IMR-90 (cell line): ENCODE measurements around the gene PRKCB. TPM values are rescaled to one million over a fixed set of nuclear protein-coding genes. Genes with fewer than 3 reads are reported as not detected.

Source experiments
- ATAC-seq: fragments of 200-7000 bp; cut with Tn5 transposase; 2 replicates; pipeline ENCODE4 v1.9.1; 2020; ENCODE audit warnings: low read depth, mild to moderate bottlenecking, moderate library complexity
- BruUV-seq: library from RNA; stranded (reverse); fragments of 400-500 nt; replicated peaks from 2 replicates; lab custom pipeline; 2021; lab: Mats Ljungman, UMichigan
- CTCF ChIA-PET: fragments of 300-600 bp; formaldehyde crosslinking; extraction: SDS; loops from one replicate; lab custom pipeline; 2021; ENCODE audit warnings: antibody characterized with exemption; lab: Yijun Ruan, JAX
- POLR2A ChIA-PET: fragments of 300-600 bp; sonication (Branson Sonifier 250); formaldehyde crosslinking; loops from one replicate; lab custom pipeline; 2022; ENCODE audit warnings: antibody characterized with exemption; ENCODE audit not compliant: unreplicated experiment; lab: Charles Lee
- DNase-seq: peaks from one replicate; pipeline ENCODE4 v3.0.0; 2013
- H2AFZ ChIP-seq: replicated peaks from 2 replicates; pipeline ENCODE3; 2013; ENCODE audit warnings: low read length, mild to moderate bottlenecking; ENCODE audit not compliant: poor library complexity
- H2AK5ac ChIP-seq: 2 replicates; pipeline ENCODE4 v1.6.1; 2013; ENCODE audit warnings: low read depth, low read length, inconsistent platforms
- H2AK9ac ChIP-seq: replicated peaks from 2 replicates; pipeline ENCODE3; 2013; ENCODE audit warnings: mild to moderate bottlenecking, low read depth, low read length, moderate library complexity; ENCODE audit not compliant: poor library complexity
- H2BK120ac ChIP-seq: 2 replicates; pipeline ENCODE4 v1.6.1; 2013; ENCODE audit warnings: low read depth, low read length, inconsistent platforms
- H2BK15ac ChIP-seq: 3 replicates; pipeline ENCODE4 v1.6.1; 2013; ENCODE audit warnings: low read depth, low read length, inconsistent platforms
- H2BK20ac ChIP-seq: 2 replicates; pipeline ENCODE4 v1.6.1; 2013; ENCODE audit warnings: low read depth, mild to moderate bottlenecking, inconsistent platforms, low read length, moderate library complexity
- H2BK5ac ChIP-seq: 2 replicates; pipeline ENCODE4 v1.6.1; 2013; ENCODE audit warnings: mild to moderate bottlenecking, low read depth, low read length, inconsistent platforms; ENCODE audit not compliant: poor library complexity, severe bottlenecking
- H3K14ac ChIP-seq: replicated peaks from 2 replicates; pipeline ENCODE4 v1.6.1; 2013; ENCODE audit warnings: low read depth, low read length, inconsistent platforms
- H3K18ac ChIP-seq: 2 replicates; pipeline ENCODE4 v1.6.1; 2013; ENCODE audit warnings: low read depth, low read length, control low read depth
- H3K23ac ChIP-seq: 2 replicates; pipeline ENCODE4 v1.6.1; 2013; ENCODE audit warnings: low read depth, low read length, inconsistent platforms
- H3K27ac ChIP-seq: 2 replicates; pipeline ENCODE4 v1.5.1; 2013; ENCODE audit warnings: mild to moderate bottlenecking, control low read depth, low read length; ENCODE audit not compliant: insufficient read depth
- H3K27me3 ChIP-seq: 2 replicates; pipeline ENCODE4 v1.6.1; 2013; ENCODE audit warnings: low read length; ENCODE audit not compliant: control insufficient read depth, insufficient read depth
- H3K36me3 ChIP-seq: 2 replicates; pipeline ENCODE4 v1.6.1; 2013; ENCODE audit warnings: low read length, mixed read lengths; ENCODE audit not compliant: control insufficient read depth, insufficient read depth
- H3K4ac ChIP-seq: 2 replicates; pipeline ENCODE4 v1.6.1; 2013; ENCODE audit warnings: low read depth, low read length, inconsistent platforms
- H3K4me1 ChIP-seq: 2 replicates; pipeline ENCODE4 v1.6.1; 2013; ENCODE audit warnings: low read length, mixed read lengths; ENCODE audit not compliant: control insufficient read depth, insufficient read depth
- H3K4me2 ChIP-seq: 2 replicates; pipeline ENCODE4 v1.6.1; 2013; ENCODE audit warnings: low read depth, mild to moderate bottlenecking, control low read depth, low read length, moderate library complexity
- H3K4me3 ChIP-seq: 2 replicates; pipeline ENCODE4 v1.5.1; 2013; ENCODE audit warnings: low read depth, mild to moderate bottlenecking, control low read depth, low read length, moderate library complexity; ENCODE audit not compliant: insufficient read depth
- H3K56ac ChIP-seq: 2 replicates; pipeline ENCODE4 v1.6.1; 2013; ENCODE audit warnings: low read length, inconsistent platforms; ENCODE audit not compliant: insufficient read depth; ENCODE audit errors: extremely low read depth
- H3K79me1 ChIP-seq, 2 experiments: 2 replicates each; pipeline ENCODE4 v1.6.1; 2013; ENCODE audit warnings: low read length in 2 of 2, inconsistent platforms in 1 of 2, low read depth in 1 of 2
- H3K9ac ChIP-seq: 2 replicates; pipeline ENCODE4 v1.6.1; 2013; ENCODE audit warnings: low read depth, low read length, control low read depth
- H3K9me1 ChIP-seq: 2 replicates; pipeline ENCODE4 v1.6.1; 2013; ENCODE audit warnings: low read length, inconsistent platforms; ENCODE audit not compliant: insufficient read depth
- H3K9me3 ChIP-seq: 2 replicates; pipeline ENCODE4 v1.6.1; 2013; ENCODE audit warnings: low read length; ENCODE audit not compliant: control insufficient read depth, insufficient read depth
- H4K20me1 ChIP-seq: 2 replicates; pipeline ENCODE4 v1.6.1; 2013; ENCODE audit warnings: low read length, inconsistent platforms; ENCODE audit not compliant: insufficient read depth
- H4K5ac ChIP-seq: 2 replicates; pipeline ENCODE4 v1.6.1; 2013; ENCODE audit warnings: mild to moderate bottlenecking, low read depth, low read length, control low read depth
- H4K8ac ChIP-seq, 2 experiments: 2 replicates each; pipeline ENCODE4 v1.6.1; 2013; ENCODE audit warnings: low read depth in 2 of 2, low read length in 2 of 2, control low read depth in 1 of 2, inconsistent platforms in 1 of 2
- H4K91ac ChIP-seq: 2 replicates; pipeline ENCODE4 v1.6.1; 2013; ENCODE audit warnings: low read depth, low read length, inconsistent platforms; ENCODE audit not compliant: insufficient read depth
- FOS ChIP-seq: fragments of 150-350 bp; IDR thresholded peaks from 2 replicates; pipeline ENCODE4 v1.6.1; 2016; ENCODE audit warnings: low read depth, low read length
- MAFK ChIP-seq: IDR thresholded peaks from 2 replicates; pipeline ENCODE4 v1.6.1; 2012; ENCODE audit warnings: low read depth, low read length, improper control_type of control experiment
- NFE2L2 ChIP-seq: fragments of 150-350 bp; IDR thresholded peaks from 2 replicates; pipeline ENCODE4 v1.6.1; 2016; ENCODE audit warnings: low read depth, mild to moderate bottlenecking, low read length
- RFX5 ChIP-seq: IDR thresholded peaks from 2 replicates; pipeline ENCODE4 v1.8.0; 2012; ENCODE audit warnings: low read depth, mild to moderate bottlenecking, low read length, moderate library complexity
- SMC3 ChIP-seq: fragments of 150-350 bp; IDR thresholded peaks from 2 replicates; pipeline ENCODE4 v1.6.1; 2016; ENCODE audit warnings: low read depth, mild to moderate bottlenecking, antibody characterized with exemption, low read length, moderate library complexity
- USF2 ChIP-seq: fragments of 150-350 bp; IDR thresholded peaks from 2 replicates; pipeline ENCODE4 v1.6.1; 2017; ENCODE audit warnings: mild to moderate bottlenecking, antibody characterized with exemption, low read length, low read depth
- WGBS, 2 experiments: methylation state at CpG; one replicate each; pipeline versions ENCODE4 v1.1.5 to v1.1.7; 2013; ENCODE audit warnings: missing lambda C conversion rate in 2 of 2; ENCODE audit not compliant: insufficient read length in 1 of 2; ENCODE audit errors: extremely low coverage in 2 of 2; 5-methylcytosine and 5-hydroxymethylcytosine counted together
- dilution Hi-C: fragments of 300-500 bp; cut with HindIII; formaldehyde crosslinking; loops from one replicate; pipeline ENCODE4 v1.14.3; 2018; ENCODE audit warnings: low sequenced_read_pairs; ENCODE audit not compliant: unreplicated experiment
- in situ Hi-C: fragments of 300-500 bp; cut with MboI; formaldehyde crosslinking; loops from 3 replicates; pipeline ENCODE4 v1.14.3; 2019; ENCODE audit warnings: low sequenced_read_pairs, inconsistent platforms, mixed read lengths
- intact Hi-C: fragments of 100-400 bp; cut with micrococcal nuclease; formaldehyde crosslinking; loops from 2 replicates; pipeline ENCODE4 v1.10.0; 2022
- polyA plus RNA-seq, 3 experiments: library from polyadenylated mRNA; depleted of rRNA; stranded (reverse); fragments of >200 nt; gene quantifications; 2 replicates each; pipeline ENCODE4 v1.2.3, GENCODE V29; 2012; ENCODE audit warnings: low replicate concordance in 1 of 3
- total RNA-seq: library from RNA; depleted of rRNA; stranded (reverse); fragments of >200 nt; gene quantifications from 2 replicates; pipeline ENCODE4 v1.2.3, GENCODE V29; 2012

Gene PRKCB
- total and polyA plus RNA-seq, 2 of the 4 experiments (the other 2 are of a cell fraction) = under 0.01 TPM; not detected in 1

- Histone ChIP-seq H3K23ac (no peak overlapping the region), H4K5ac (no peak overlapping the region), H2BK5ac (no peak overlapping the region), H2AK5ac (no peak overlapping the region), H3K4ac (no peak overlapping the region), H3K79me1 (no peaks in the 10 kb centered on the region), H3K56ac (no peak overlapping the region), H2BK20ac (no peak overlapping the region), H4K8ac (no peak overlapping the region), H3K27ac (no peak overlapping the region), H4K91ac (no peak overlapping the region), H3K18ac (no peak overlapping the region), H4K20me1 (no peaks in the 10 kb centered on the region), H3K27me3 (no peaks in the 10 kb centered on the region), H3K14ac (no peak overlapping the region), H3K9me1 (no peaks in the 10 kb centered on the region), H3K9ac (no peak overlapping the region), H3K4me3 (no peak overlapping the region), H3K4me1 (no peaks in the 10 kb centered on the region), H2BK120ac (no peak overlapping the region), H2BK15ac (no peak overlapping the region), H3K9me3 (no peaks in the 10 kb centered on the region), H3K4me2 (no peak overlapping the region), H2AFZ (no peak overlapping the region), H2AK9ac (no peak overlapping the region), H3K36me3 (no peaks in the 10 kb centered on the region)
- POLR2A ChIA-PET = no interaction called here
- in situ Hi-C loops (no loop called here), intact Hi-C loops (no loop called here), dilution Hi-C loops (no loop called here)
- no CpG with 5 or more reads among the region's 4 CpGs for WGBS, 2 experiments
- CTCF ChIA-PET = no interaction called here
- DNase-seq = no peak
- ATAC-seq = no peak
- TF ChIP-seq RFX5 (no peak), MAFK (no peak), FOS (no peak), SMC3 (no peak), USF2 (no peak), NFE2L2 (no peak)
- no TSS peak for BruUV-seq
Measured at GRCh38 chr16:24198807-24199533, 363.2 kb downstream of the PRKCB start.
